ENCODE data around the gene PTPRR.
A peak's percentile ranks its signal among the peaks of the same experiment; 100 is the strongest.

GRCh38 chr12:70787612-70788011, 132.9 kb downstream of the PTPRR start:
- no peak for TF ChIP-seq BACH2 (CRISPR knock-in tag; IDR thresholded peaks at IDR 0.05; ENCODE audit: borderline replicate concordance)
- no peak for TF ChIP-seq CSDC2 (CRISPR knock-in tag; IDR thresholded peaks at IDR 0.05)
- TF ChIP-seq PATZ1 (CRISPR knock-in tag; IDR thresholded peaks at IDR 0.05; ENCODE audit: borderline replicate concordance): no peak
- TF ChIP-seq PPARA (CRISPR knock-in tag; IDR thresholded peaks at IDR 0.05; ENCODE audit: borderline replicate concordance): no peak
- TF ChIP-seq ARNTL (CRISPR knock-in tag; IDR thresholded peaks at IDR 0.05; ENCODE audit: borderline replicate concordance, low read depth): no peak
- TF ChIP-seq ZFP3 (CRISPR knock-in tag; IDR thresholded peaks at IDR 0.05): no peak
- 0 out of 2 replicates have a peak, but pooled peaks have one; percentile 33 for TF ChIP-seq CREB5 (CRISPR knock-in tag; IDR thresholded peaks at IDR 0.05; ENCODE audit: low read depth)
- TF ChIP-seq RARB (CRISPR knock-in tag; IDR thresholded peaks at IDR 0.05): no peak
- no peak for TF ChIP-seq OSR1 (CRISPR knock-in tag; IDR thresholded peaks at IDR 0.05)
- no peak for TF ChIP-seq CSRNP3 (CRISPR knock-in tag; IDR thresholded peaks at IDR 0.05)
- peak; percentile 62 for TF ChIP-seq TCF4 (CRISPR knock-in tag; IDR thresholded peaks at IDR 0.05; ENCODE audit: borderline replicate concordance)
- TF ChIP-seq ZFP30 (CRISPR knock-in tag; IDR thresholded peaks at IDR 0.05): no peak
- no peak for TF ChIP-seq ZNF8 (CRISPR knock-in tag; IDR thresholded peaks at IDR 0.05)

Measured in SK-N-SH treated with all-trans-retinoic acid at 6 μM for 48 hours (cell line).